Gastroesophageal sphincter (tissue), 4 donors: Measurements from ENCODE around the gene RBM33. TPM values are rescaled to one million over a fixed set of nuclear protein-coding genes. Genes with fewer than 3 reads are reported as not detected.

ENCODE experiments used
- ATAC-seq: fragments of 150-250 bp; one replicate; pipeline ENCODE4 v1.9.1; 2016; ENCODE audit warnings: mild to moderate bottlenecking, moderate library complexity
- H3K27ac ChIP-seq, 4 donors: fragments of 200-600 bp; sonication (generic) in 3 of 4; 1 replicate in 3 of 4; 2 replicates in 1 of 4; pipeline ENCODE4 v1.5.1; 2016 to 2019
- H3K27me3 ChIP-seq: fragments of 200-600 bp; sonication (generic); one replicate; pipeline ENCODE4 v1.5.1; 2019
- H3K36me3 ChIP-seq, 2 donors: fragments of 200-600 bp; sonication (generic); one replicate each; pipeline ENCODE4 v1.5.1; 2019; ENCODE audit warnings: control low read depth in 1 of 2
- H3K4me1 ChIP-seq, 3 donors: fragments of 200-600 bp; sonication (generic); 1 replicate in 2 of 3; 2 replicates in 1 of 3; pipeline ENCODE4 v1.5.1; 2016 to 2019; ENCODE audit warnings: control low read depth in 2 of 3
- H3K4me3 ChIP-seq, 2 donors: fragments of 200-600 bp; sonication (generic); one replicate each; pipeline ENCODE4 v1.5.1; 2019; ENCODE audit warnings: mild to moderate bottlenecking in 1 of 2, moderate library complexity in 1 of 2
- H3K9me3 ChIP-seq, 3 donors: fragments of 200-600 bp; sonication (generic); one replicate each; pipeline ENCODE4 v1.5.1; 2017 to 2019; ENCODE audit warnings: control low read depth in 2 of 3
- CTCF ChIP-seq, 4 experiments: fragments of 200-600 bp in 2 of 4; fragments of 450-650 bp in 2 of 4; sonication (generic) in 1 of 4; IDR thresholded peaks; one replicate each; pipeline ENCODE4 v1.5.1; 2017 to 2019; ENCODE audit warnings: antibody characterized with exemption in 4 of 4, mild to moderate bottlenecking in 2 of 4, moderate library complexity in 2 of 4
- EP300 ChIP-seq: sonication (generic); formaldehyde crosslinking; IDR thresholded peaks from one replicate; pipeline ENCODE4 v1.6.1; 2017; ENCODE audit warnings: antibody characterized with exemption, mild to moderate bottlenecking
- POLR2A ChIP-seq, 2 donors: fragments of 450-650 bp; IDR thresholded peaks; one replicate each; pipeline ENCODE4 v1.6.1; 2017; ENCODE audit warnings: antibody characterized with exemption in 2 of 2, mild to moderate bottlenecking in 2 of 2, moderate library complexity in 1 of 2
- POLR2AphosphoS5 ChIP-seq: sonication (generic); formaldehyde crosslinking; IDR thresholded peaks from one replicate; pipeline ENCODE4 v1.6.1; 2017; ENCODE audit warnings: antibody characterized with exemption
- WGBS, 2 donors: methylation state at CpG; one replicate each; pipeline ENCODE4 v1.1.5; 2018; ENCODE audit warnings: low coverage in 1 of 2; 5-methylcytosine and 5-hydroxymethylcytosine counted together
- total RNA-seq, 4 donors: library from RNA; depleted of rRNA; stranded (reverse); fragments of >200 nt; gene quantifications; one replicate each; pipeline ENCODE4 v1.1.0, GENCODE V29; 2016

RBM33 gene
- total RNA-seq, 4 donors from 2014 or later = 25.2 to 67.4 (median 37.6) TPM

- no peak overlapping the region for H3K4me3 ChIP-seq
- 81 to 84% methylated on average over 4 to 5 of the region's 10 CpGs for WGBS, 2 donors
- TF ChIP-seq POLR2A (IDR thresholded peaks at IDR 0.05) = no peak
- no peak for TF ChIP-seq CTCF (IDR thresholded peaks at IDR 0.05)
- TF ChIP-seq POLR2AphosphoS5 = no peak
- TF ChIP-seq EP300 = no peak
- peaks cover 0 to 24% (median 0%) of the 10 kb centered on the region in 3 donors for H3K4me1 ChIP-seq
- ATAC-seq = no peak
- H3K27ac ChIP-seq = no peak overlapping the region
- no peaks in the 10 kb centered on the region for H3K9me3 ChIP-seq
- peaks cover 3 to 59% of the 10 kb centered on the region in 2 donors for H3K36me3 ChIP-seq
- H3K27me3 ChIP-seq = no peaks in the 10 kb centered on the region
Observed at GRCh38 chr7:155738104-155738503, 93.6 kb downstream of the RBM33 start.

- no peak for TF ChIP-seq POLR2A (IDR thresholded peaks at IDR 0.05)
- no peak for TF ChIP-seq POLR2AphosphoS5
- TF ChIP-seq EP300 = no peak
- TF ChIP-seq CTCF (IDR thresholded peaks at IDR 0.05) = peak; percentile 27 to 64 (median 42)
- H3K4me1 ChIP-seq = peaks cover 0 to 16% (median 0%) of the 10 kb centered on the region in 3 donors
- H3K4me3 ChIP-seq = no peak overlapping the region
- H3K27ac ChIP-seq = no peak overlapping the region
- no peak for ATAC-seq
- no peaks in the 10 kb centered on the region for H3K9me3 ChIP-seq
- peaks cover 3 to 67% of the 10 kb centered on the region in 2 donors for H3K36me3 ChIP-seq
- H3K27me3 ChIP-seq = no peaks in the 10 kb centered on the region
- WGBS, 2 donors = 58 to 63% methylated on average over 12 to 13 of the region's 13 CpGs
Observed at GRCh38 chr7:155738652-155739537, 94.4 kb downstream of the RBM33 start.

GRCh38 chr7:155739538-155740143, 95.2 kb downstream of the RBM33 start:
- Histone ChIP-seq H3K36me3 (peaks cover 3 to 74% of the 10 kb centered on the region in 2 donors), H3K27me3 (no peaks in the 10 kb centered on the region), H3K9me3 (no peaks in the 10 kb centered on the region), H3K27ac (no peak overlapping the region), H3K4me1 (peaks cover 0 to 9% (median 0%) of the 10 kb centered on the region in 3 donors), H3K4me3 (no peak overlapping the region)
- 89 to 100% methylated on average over 2 to 7 of the region's 19 CpGs for WGBS, 2 donors
- TF ChIP-seq CTCF (IDR thresholded peaks at IDR 0.05) = no peak
- TF ChIP-seq POLR2A (IDR thresholded peaks at IDR 0.05) = no peak
- no peak for TF ChIP-seq POLR2AphosphoS5
- TF ChIP-seq EP300 = no peak
- ATAC-seq = no peak

- no peak for TF ChIP-seq POLR2A (IDR thresholded peaks at IDR 0.05)
- TF ChIP-seq EP300 = no peak
- TF ChIP-seq POLR2AphosphoS5 = no peak
- TF ChIP-seq CTCF (IDR thresholded peaks at IDR 0.05) = no peak
- no peaks in the 10 kb centered on the region for H3K9me3 ChIP-seq
- H3K27me3 ChIP-seq = no peaks in the 10 kb centered on the region
- no peak for ATAC-seq
- H3K27ac ChIP-seq = no peak overlapping the region
- no peak overlapping the region for H3K4me3 ChIP-seq
- peaks cover 5 to 88% of the 10 kb centered on the region in 2 donors for H3K36me3 ChIP-seq
- WGBS, 2 donors = 42 to 50% methylated on average over 3 to 6 of the region's 8 CpGs
- peaks cover 0 to 6% (median 0%) of the 10 kb centered on the region in 3 donors for H3K4me1 ChIP-seq
Observed at GRCh38 chr7:155741082-155741481, 96.6 kb downstream of the RBM33 start.
